HCT116 (cell line): Measurements from ENCODE around the gene DNAJC25. TPM values are rescaled to one million over a fixed set of nuclear protein-coding genes. Genes with fewer than 3 reads are reported as not detected.

Source experiments
- ATAC-seq: fragments of 200-7000 bp; cut with Tn5 transposase; 2 replicates; pipeline ENCODE4 v1.9.1; 2020; ENCODE audit warnings: mild to moderate bottlenecking, moderate library complexity
- BruUV-seq: library from RNA; stranded (reverse); fragments of 400-500 nt; replicated peaks from 2 replicates; lab custom pipeline; 2021; lab: Mats Ljungman, UMichigan
- CTCF ChIA-PET: fragments of 300-600 bp; sonication (Branson Sonifier 250); formaldehyde crosslinking; loops from one replicate; lab custom pipeline; 2021; ENCODE audit warnings: antibody characterized with exemption; lab: Charles Lee
- POLR2A ChIA-PET: fragments of 300-600, 350-600 bp; sonication (Branson Sonifier 250); formaldehyde crosslinking; loops from one replicate; lab custom pipeline; 2021; ENCODE audit warnings: antibody characterized with exemption; lab: Charles Lee
- RAD21 ChIA-PET, 2 experiments: fragments of 300-600 bp; sonication (Branson Sonifier 250); formaldehyde crosslinking; loops; one replicate each; lab custom pipeline; 2023; ENCODE audit warnings: low total read pairs in 2 of 2; ENCODE audit not compliant: uncharacterized antibody in 2 of 2, unreplicated experiment in 2 of 2, low non-redundant PET in 1 of 2; lab: Charles Lee
- DNase-seq: peaks from one replicate; pipeline ENCODE4 v3.0.0-alpha.2; 2010; ENCODE audit warnings: low read depth, low spot score
- H2AFZ ChIP-seq: fragments of 200-600 bp; shearing (Covaris generic), sonication (generic); 2 replicates; pipeline ENCODE4 v1.6.1; 2017; ENCODE audit warnings: low read depth, mixed run types, mixed read lengths, antibody characterized with exemption, low read length; ENCODE audit not compliant: poor library complexity, severe bottlenecking
- H3K27ac ChIP-seq: 2 replicates; pipeline ENCODE4 v1.5.1; 2012; ENCODE audit warnings: low read depth, low read length
- H3K27me3 ChIP-seq: fragments of 200-600 bp; sonication (generic); 2 replicates; pipeline ENCODE4 v1.6.1; 2016; ENCODE audit warnings: mixed run types, low read length, mixed read lengths; ENCODE audit not compliant: insufficient read depth
- H3K36me3 ChIP-seq, 2 experiments: fragments of 200-500 bp in 1 of 2; fragments of 200-600 bp in 1 of 2; sonication (Bioruptor generic) in 1 of 2; sonication (generic) in 1 of 2; 2 replicates each; pipeline versions ENCODE4 v1.5.1 to v1.6.1; 2014 to 2016; ENCODE audit warnings: low read length in 2 of 2, inconsistent platforms in 1 of 2, mixed read lengths in 1 of 2, mixed run types in 1 of 2; ENCODE audit not compliant: insufficient read depth in 2 of 2, control insufficient read depth in 1 of 2
- H3K4me1 ChIP-seq, 2 experiments: fragments of 200-600 bp in 1 of 2; sonication (generic) in 1 of 2; 2 replicates each; pipeline versions ENCODE4 v1.5.1 to v1.6.1; 2012 to 2017; ENCODE audit warnings: low read length in 2 of 2, inconsistent platforms in 1 of 2, mild to moderate bottlenecking in 1 of 2, mixed read lengths in 1 of 2, mixed run types in 1 of 2, moderate library complexity in 1 of 2; ENCODE audit not compliant: insufficient read depth in 2 of 2, control insufficient read depth in 1 of 2
- H3K4me2 ChIP-seq: fragments of 200-600 bp; sonication (generic); 2 replicates; pipeline ENCODE4 v1.6.1; 2017; ENCODE audit warnings: mixed run types, low read length, mixed read lengths
- H3K4me3 ChIP-seq, 2 experiments: fragments of 200-600 bp in 1 of 2; sonication (generic) in 1 of 2; replicated peaks in 1 of 2; 2 replicates each; pipeline ENCODE4 v1.5.1; 2011 to 2016; ENCODE audit warnings: low read length in 2 of 2, control low read depth in 1 of 2, low read depth in 1 of 2, mild to moderate bottlenecking in 1 of 2, mixed read lengths in 1 of 2, mixed run types in 1 of 2
- H3K79me2 ChIP-seq: fragments of 200-600 bp; sonication (generic); 2 replicates; pipeline ENCODE4 v1.6.1; 2017; ENCODE audit warnings: mild to moderate bottlenecking, mixed run types, low read length, moderate library complexity, mixed read lengths; ENCODE audit not compliant: insufficient read depth
- H3K9ac ChIP-seq: fragments of 200-600 bp; sonication (generic); 2 replicates; pipeline ENCODE4 v1.6.1; 2016; ENCODE audit warnings: low read length, mixed read lengths
- H3K9me2 ChIP-seq: fragments of 200-600 bp; sonication (generic), shearing (Covaris generic); 2 replicates; pipeline ENCODE4 v1.6.1; 2017; ENCODE audit warnings: mixed run types, mild to moderate bottlenecking, moderate library complexity; ENCODE audit not compliant: insufficient read depth
- H3K9me3 ChIP-seq, 2 experiments: fragments of 200-500 bp in 1 of 2; fragments of 200-600 bp in 1 of 2; sonication (Bioruptor generic) in 1 of 2; sonication (generic) in 1 of 2; 2 replicates each; pipeline ENCODE4 v1.6.1; 2014 to 2017; ENCODE audit warnings: low read length in 2 of 2, mixed read lengths in 2 of 2, inconsistent platforms in 1 of 2, low read depth in 1 of 2, mild to moderate bottlenecking in 1 of 2, mixed run types in 1 of 2, moderate library complexity in 1 of 2; ENCODE audit not compliant: control insufficient read depth in 1 of 2, insufficient read depth in 1 of 2
- H4K20me1 ChIP-seq: fragments of 200-600 bp; sonication (generic), shearing (Covaris generic); 2 replicates; pipeline ENCODE4 v1.6.1; 2017; ENCODE audit warnings: mixed run types, mild to moderate bottlenecking, moderate library complexity; ENCODE audit not compliant: insufficient read depth
- CBX3 ChIP-seq: IDR thresholded peaks from 2 replicates; pipeline ENCODE4 v1.6.1; 2012; ENCODE audit warnings: low read depth
- CEBPB ChIP-seq: IDR thresholded peaks from 2 replicates; pipeline ENCODE4 v1.6.1; 2012; ENCODE audit warnings: low read depth
- ELF1 ChIP-seq: IDR thresholded peaks from 2 replicates; pipeline ENCODE4 v1.6.1; 2012; ENCODE audit warnings: low read depth, borderline replicate concordance
- EZH2 ChIP-seq: fragments of 200-600 bp; sonication (generic); IDR thresholded peaks from 2 replicates; pipeline ENCODE4 v1.6.1; 2017; ENCODE audit warnings: antibody characterized with exemption, mixed run types
- EZH2phosphoT487 ChIP-seq: fragments of 200-600 bp; IDR thresholded peaks from 2 replicates; pipeline ENCODE4 v1.6.1; 2018; ENCODE audit warnings: antibody characterized with exemption, borderline replicate concordance
- FOSL1 ChIP-seq: IDR thresholded peaks from 2 replicates; pipeline ENCODE4 v1.6.1; 2012; ENCODE audit warnings: low read depth
- JUND ChIP-seq: IDR thresholded peaks from 2 replicates; pipeline ENCODE4 v1.6.1; 2012
- POLR2A ChIP-seq: IDR thresholded peaks from 2 replicates; pipeline ENCODE4 v1.7.0; 2011; ENCODE audit warnings: borderline replicate concordance; ENCODE audit not compliant: insufficient read depth, insufficient read length; ENCODE audit errors: extremely low read depth
- POLR2AphosphoS5 ChIP-seq: IDR thresholded peaks from 2 replicates; pipeline ENCODE4 v1.6.1; 2011; ENCODE audit warnings: mild to moderate bottlenecking, low read depth, low read length, moderate library complexity
- RAD21 ChIP-seq: IDR thresholded peaks from 2 replicates; pipeline ENCODE4 v1.6.1; 2012; ENCODE audit warnings: low read depth, mild to moderate bottlenecking
- SIN3A ChIP-seq: IDR thresholded peaks from 2 replicates; pipeline ENCODE4 v1.6.1; 2012; ENCODE audit warnings: low read depth
- SRF ChIP-seq: IDR thresholded peaks from 2 replicates; pipeline ENCODE4 v1.6.1; 2012; ENCODE audit warnings: low read depth
- TCF7L2 ChIP-seq: IDR thresholded peaks from 2 replicates; pipeline ENCODE4 v1.7.0; 2011; ENCODE audit warnings: borderline replicate concordance, inconsistent platforms; ENCODE audit not compliant: insufficient read depth, insufficient read length; ENCODE audit errors: extremely low read depth
- YY1 ChIP-seq: IDR thresholded peaks from 2 replicates; pipeline ENCODE4 v1.6.1; 2011; ENCODE audit warnings: low read length, low read depth, moderate library complexity, mild to moderate bottlenecking; ENCODE audit not compliant: insufficient replicate concordance; ENCODE audit errors: extremely low read depth
- ZFX ChIP-seq: fragments of 450-650 bp; IDR thresholded peaks from 2 replicates; pipeline ENCODE4 v1.6.1; 2017
- ZNF274 ChIP-seq: fragments of 200-500 bp; sonication (Bioruptor generic); IDR thresholded peaks from 2 replicates; pipeline ENCODE4 v1.6.1; 2014; ENCODE audit warnings: mild to moderate bottlenecking, low read depth, low read length, inconsistent platforms
- intact Hi-C: fragments of 100-400 bp; cut with micrococcal nuclease; formaldehyde crosslinking; loops from 2 replicates; pipeline ENCODE4 v1.10.0; 2022
- total RNA-seq: library from RNA; stranded (reverse); gene quantifications from one replicate; pipeline ENCODE4 v1.2.1, GENCODE V29; 2021; ENCODE audit not compliant: unreplicated experiment
- TF ChIP-seq, protein P1 (sequence below), 3 experiments: fragments of 200-600 bp in 1 of 3; sonication (generic) in 1 of 3; IDR thresholded peaks in 2 of 3; conservative IDR thresholded peaks in 1 of 3; 2 replicates each; pipeline ENCODE4 v1.5.1; 2012 to 2017; ENCODE audit warnings: low read depth in 2 of 3, low read length in 2 of 3, antibody characterized with exemption in 1 of 3, borderline replicate concordance in 1 of 3, control low read depth in 1 of 3, mild to moderate bottlenecking in 1 of 3, mixed read lengths in 1 of 3, mixed run types in 1 of 3, moderate library complexity in 1 of 3; ENCODE audit not compliant: insufficient read depth in 1 of 3
- TF ChIP-seq, protein P2 (sequence below): IDR thresholded peaks from 2 replicates; pipeline ENCODE4 v1.6.1; 2012

DNAJC25 gene
- total RNA-seq, 1 experiment from 2014 or later, result 7.1 TPM

DNA sequence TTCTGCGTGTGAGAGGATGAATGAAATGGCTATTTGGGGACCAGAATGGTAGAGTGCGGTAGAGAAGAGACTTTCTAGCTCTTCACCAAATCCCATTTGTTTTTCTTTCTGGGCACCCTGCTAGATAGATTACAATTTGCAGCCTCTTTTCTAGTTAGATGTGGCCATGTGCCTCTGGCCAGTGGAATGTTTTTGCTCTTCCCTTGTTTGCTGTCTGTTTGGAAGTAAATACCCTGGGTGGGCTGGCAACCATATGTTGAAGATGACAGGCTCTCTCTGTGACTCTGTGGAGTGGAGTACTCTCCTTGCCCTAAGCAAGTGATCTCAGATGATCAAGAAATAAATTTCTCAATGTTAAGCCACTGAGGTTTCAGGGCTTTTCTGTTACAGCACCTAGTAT lies 43.2 kb downstream of the DNAJC25 start:
- Histone ChIP-seq H3K27ac (no peak overlapping the region), H3K4me2 (no peak overlapping the region), H3K27me3 (no peaks in the 10 kb centered on the region), H3K36me3 (peaks cover 0 to 3% of the 10 kb centered on the region in 2 experiments; a peak in 1 of 4 replicates), H3K9me2 (no peaks in the 10 kb centered on the region), H3K4me3 (no peak overlapping the region), H3K9ac (no peak overlapping the region), H2AFZ (no peak overlapping the region), H3K4me1 (no peaks in the 10 kb centered on the region), H4K20me1 (no peaks in the 10 kb centered on the region; the same call in 1 of the 2 replicates), H3K79me2 (no peaks in the 10 kb centered on the region), H3K9me3 (no peaks in the 10 kb centered on the region)
- ChIA-PET RAD21 (no interaction called here), POLR2A (no interaction called here), CTCF (no interaction called here)
- no peak for DNase-seq
- intact Hi-C loops, result no loop called here
- no peak for ATAC-seq
- TF ChIP-seq SRF (no peak), CEBPB (no peak), JUND (no peak), ZNF274 (no peak), ELF1 (no peak), EZH2phosphoT487 (no peak), ZFX (no peak), POLR2A (no peak)
- BruUV-seq, result no TSS peak

DNA sequence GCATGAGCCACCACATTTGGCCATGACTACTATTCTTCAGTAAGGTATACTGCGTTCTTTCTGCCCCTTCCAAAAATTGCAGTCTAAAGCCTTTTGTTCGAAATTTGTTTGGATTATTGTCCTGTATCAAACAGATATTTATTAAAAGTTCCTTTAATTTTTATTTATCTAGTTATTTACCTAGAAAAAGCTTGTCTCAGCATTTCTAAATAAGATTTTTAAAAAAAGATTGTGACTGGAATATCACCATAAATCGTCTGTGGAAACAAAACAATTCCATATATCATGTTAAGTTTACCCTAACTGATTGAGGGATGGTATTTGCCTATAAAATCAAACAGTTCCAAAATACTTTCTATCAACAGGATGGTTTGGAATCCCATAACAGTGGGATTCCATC lies 45.0 kb downstream of the DNAJC25 start:
- Histone ChIP-seq H3K4me1 (no peaks in the 10 kb centered on the region), H3K9me3 (no peaks in the 10 kb centered on the region), H3K4me2 (no peak overlapping the region), H3K9me2 (no peaks in the 10 kb centered on the region), H3K36me3 (no peaks in the 10 kb centered on the region), H3K27ac (no peak overlapping the region), H3K4me3 (no peak overlapping the region), H3K79me2 (no peaks in the 10 kb centered on the region), H2AFZ (no peak overlapping the region), H3K9ac (no peak overlapping the region), H3K27me3 (no peaks in the 10 kb centered on the region), H4K20me1 (no peaks in the 10 kb centered on the region; the same call in 1 of the 2 replicates)
- ChIA-PET CTCF (no interaction called here), POLR2A (no interaction called here), RAD21 (no interaction called here)
- TF ChIP-seq, protein P1, sequence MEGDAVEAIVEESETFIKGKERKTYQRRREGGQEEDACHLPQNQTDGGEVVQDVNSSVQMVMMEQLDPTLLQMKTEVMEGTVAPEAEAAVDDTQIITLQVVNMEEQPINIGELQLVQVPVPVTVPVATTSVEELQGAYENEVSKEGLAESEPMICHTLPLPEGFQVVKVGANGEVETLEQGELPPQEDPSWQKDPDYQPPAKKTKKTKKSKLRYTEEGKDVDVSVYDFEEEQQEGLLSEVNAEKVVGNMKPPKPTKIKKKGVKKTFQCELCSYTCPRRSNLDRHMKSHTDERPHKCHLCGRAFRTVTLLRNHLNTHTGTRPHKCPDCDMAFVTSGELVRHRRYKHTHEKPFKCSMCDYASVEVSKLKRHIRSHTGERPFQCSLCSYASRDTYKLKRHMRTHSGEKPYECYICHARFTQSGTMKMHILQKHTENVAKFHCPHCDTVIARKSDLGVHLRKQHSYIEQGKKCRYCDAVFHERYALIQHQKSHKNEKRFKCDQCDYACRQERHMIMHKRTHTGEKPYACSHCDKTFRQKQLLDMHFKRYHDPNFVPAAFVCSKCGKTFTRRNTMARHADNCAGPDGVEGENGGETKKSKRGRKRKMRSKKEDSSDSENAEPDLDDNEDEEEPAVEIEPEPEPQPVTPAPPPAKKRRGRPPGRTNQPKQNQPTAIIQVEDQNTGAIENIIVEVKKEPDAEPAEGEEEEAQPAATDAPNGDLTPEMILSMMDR (IDR thresholded peaks at IDR 0.05 in 2 of 3, conservative IDR thresholded peaks at IDR 0.05 in 1 of 3; ENCODE audit: borderline replicate concordance in 1 of 3, insufficient read depth in 1 of 3, low read depth in 2 of 3, low read length in 2 of 3), result no peak
- no peak for TF ChIP-seq FOSL1
- TF ChIP-seq ZNF274, result no peak
- TF ChIP-seq, protein P2, sequence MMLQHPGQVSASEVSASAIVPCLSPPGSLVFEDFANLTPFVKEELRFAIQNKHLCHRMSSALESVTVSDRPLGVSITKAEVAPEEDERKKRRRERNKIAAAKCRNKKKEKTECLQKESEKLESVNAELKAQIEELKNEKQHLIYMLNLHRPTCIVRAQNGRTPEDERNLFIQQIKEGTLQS, result no peak
- no peak for TF ChIP-seq SIN3A
- TF ChIP-seq TCF7L2, result no peak
- no peak for TF ChIP-seq CBX3
- no peak for TF ChIP-seq POLR2AphosphoS5
- no peak for TF ChIP-seq EZH2
- TF ChIP-seq YY1, result no peak
- TF ChIP-seq POLR2A, result no peak
- no peak for TF ChIP-seq ELF1
- TF ChIP-seq CEBPB, result no peak
- TF ChIP-seq JUND, result no peak
- TF ChIP-seq ZFX, result no peak
- TF ChIP-seq SRF, result no peak
- TF ChIP-seq RAD21, result no peak
- DNase-seq (no peak), ATAC-seq (no peak)
- intact Hi-C loops, result no loop called here
- no TSS peak for BruUV-seq
